ENCODE results near the gene GRIA3. TPM values are rescaled to one million over a fixed set of nuclear protein-coding genes. Genes with fewer than 3 reads are reported as not detected.

GRIA3 gene
- total RNA-seq, 3 donors from 2014 or later: 0.51 to 1.2 (median 0.72) TPM

- peak in 1 of 3 donors; percentile 46 for DNase-seq
- Histone ChIP-seq H3K4me3 (no peak overlapping the region), H3K9me3 (no peaks in the 10 kb centered on the region), H3K36me3 (ENCODE audit: low read depth) (no peaks in the 10 kb centered on the region), H3K4me1 (ENCODE audit: low read depth) (no peaks in the 10 kb centered on the region)
- ATAC-seq: no peak
- TF ChIP-seq, protein P1, sequence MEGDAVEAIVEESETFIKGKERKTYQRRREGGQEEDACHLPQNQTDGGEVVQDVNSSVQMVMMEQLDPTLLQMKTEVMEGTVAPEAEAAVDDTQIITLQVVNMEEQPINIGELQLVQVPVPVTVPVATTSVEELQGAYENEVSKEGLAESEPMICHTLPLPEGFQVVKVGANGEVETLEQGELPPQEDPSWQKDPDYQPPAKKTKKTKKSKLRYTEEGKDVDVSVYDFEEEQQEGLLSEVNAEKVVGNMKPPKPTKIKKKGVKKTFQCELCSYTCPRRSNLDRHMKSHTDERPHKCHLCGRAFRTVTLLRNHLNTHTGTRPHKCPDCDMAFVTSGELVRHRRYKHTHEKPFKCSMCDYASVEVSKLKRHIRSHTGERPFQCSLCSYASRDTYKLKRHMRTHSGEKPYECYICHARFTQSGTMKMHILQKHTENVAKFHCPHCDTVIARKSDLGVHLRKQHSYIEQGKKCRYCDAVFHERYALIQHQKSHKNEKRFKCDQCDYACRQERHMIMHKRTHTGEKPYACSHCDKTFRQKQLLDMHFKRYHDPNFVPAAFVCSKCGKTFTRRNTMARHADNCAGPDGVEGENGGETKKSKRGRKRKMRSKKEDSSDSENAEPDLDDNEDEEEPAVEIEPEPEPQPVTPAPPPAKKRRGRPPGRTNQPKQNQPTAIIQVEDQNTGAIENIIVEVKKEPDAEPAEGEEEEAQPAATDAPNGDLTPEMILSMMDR (IDR thresholded peaks at IDR 0.05): no peak
- intact Hi-C loops (cut with DNase I, micrococcal nuclease): no loop called here
Measured at GRCh38 chrX:123184866-123185276, 793 bp downstream of the GRIA3 start.

DNA sequence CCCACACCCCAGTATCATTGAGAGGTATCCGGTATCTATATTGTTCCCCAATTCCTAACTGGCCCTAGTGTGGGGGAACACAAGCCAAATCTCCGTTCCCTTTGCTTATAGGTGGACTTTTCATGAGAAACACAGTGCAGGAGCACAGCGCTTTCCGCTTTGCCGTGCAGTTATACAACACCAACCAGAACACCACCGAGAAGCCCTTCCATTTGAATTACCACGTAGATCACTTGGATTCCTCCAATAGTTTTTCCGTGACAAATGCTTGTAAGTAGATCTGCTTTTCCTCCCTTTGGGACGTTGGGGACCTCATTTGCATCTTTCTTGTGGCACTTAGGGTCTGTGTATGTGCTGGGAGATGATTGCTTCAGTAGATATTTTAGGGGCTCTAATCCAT, 1.6 kb downstream of the GRIA3 start:
- ATAC-seq (no peak), DNase-seq (no peak)

GRCh38 chrX:123186801-123187200, 2.7 kb downstream of the GRIA3 start:
- H3K9me3 ChIP-seq: no peaks in the 10 kb centered on the region
- intact Hi-C loops (cut with DNase I, micrococcal nuclease): no loop called here
- no peaks in the 10 kb centered on the region for H3K36me3 ChIP-seq (ENCODE audit: low read depth)
- ATAC-seq (no peak), DNase-seq (no peak)
- TF ChIP-seq, protein P1 (IDR thresholded peaks at IDR 0.05): no peak
- H3K4me1 ChIP-seq (ENCODE audit: low read depth): no peaks in the 10 kb centered on the region
- no peak overlapping the region for H3K4me3 ChIP-seq

More for the DNA sequence above, 1.6 kb downstream of the GRIA3 start:
- intact Hi-C loops (cut with DNase I, micrococcal nuclease): no loop called here
- H3K9me3 ChIP-seq: no peaks in the 10 kb centered on the region
- TF ChIP-seq, protein P1 (IDR thresholded peaks at IDR 0.05): no peak
- no peaks in the 10 kb centered on the region for H3K36me3 ChIP-seq (ENCODE audit: low read depth)
- no peaks in the 10 kb centered on the region for H3K4me1 ChIP-seq (ENCODE audit: low read depth)
- no peak overlapping the region for H3K4me3 ChIP-seq

GRCh38 chrX:123188081-123188480, 4.0 kb downstream of the GRIA3 start:
- H3K4me1 ChIP-seq (ENCODE audit: low read depth): no peaks in the 10 kb centered on the region
- no peaks in the 10 kb centered on the region for H3K9me3 ChIP-seq
- TF ChIP-seq, protein P1 (IDR thresholded peaks at IDR 0.05): no peak
- ATAC-seq: no peak
- H3K4me3 ChIP-seq: no peak overlapping the region
- H3K36me3 ChIP-seq (ENCODE audit: low read depth): no peaks in the 10 kb centered on the region
- intact Hi-C loops (cut with DNase I, micrococcal nuclease): no loop called here
- DNase-seq: no peak

DNA sequence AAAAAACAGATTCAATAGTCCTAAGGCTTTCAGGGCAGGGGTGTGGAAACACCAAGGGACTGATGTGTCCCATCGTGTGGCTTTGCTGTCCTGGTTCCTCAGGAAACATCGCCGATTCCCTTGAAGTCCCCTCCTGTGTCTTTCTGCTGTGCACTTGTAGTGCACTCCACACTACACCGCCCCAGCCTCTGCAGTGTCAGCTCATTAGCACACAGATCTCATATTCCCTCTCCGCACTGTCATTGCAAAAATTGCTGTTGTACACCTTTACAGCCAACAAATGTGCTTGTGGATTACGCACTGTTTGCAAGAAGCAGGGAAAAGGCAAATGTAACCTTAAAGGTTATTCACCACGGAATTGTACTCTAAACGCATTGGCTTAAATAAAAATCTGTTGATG, 5.3 kb downstream of the GRIA3 start:
- no peaks in the 10 kb centered on the region for H3K36me3 ChIP-seq (ENCODE audit: low read depth)
- DNase-seq (no peak), ATAC-seq (no peak)
- intact Hi-C loops (cut with DNase I, micrococcal nuclease): no loop called here
- H3K9me3 ChIP-seq: no peaks in the 10 kb centered on the region
- H3K4me1 ChIP-seq (ENCODE audit: low read depth): no peaks in the 10 kb centered on the region
- TF ChIP-seq, protein P1 (IDR thresholded peaks at IDR 0.05): no peak
- H3K4me3 ChIP-seq: no peak overlapping the region

DNA sequence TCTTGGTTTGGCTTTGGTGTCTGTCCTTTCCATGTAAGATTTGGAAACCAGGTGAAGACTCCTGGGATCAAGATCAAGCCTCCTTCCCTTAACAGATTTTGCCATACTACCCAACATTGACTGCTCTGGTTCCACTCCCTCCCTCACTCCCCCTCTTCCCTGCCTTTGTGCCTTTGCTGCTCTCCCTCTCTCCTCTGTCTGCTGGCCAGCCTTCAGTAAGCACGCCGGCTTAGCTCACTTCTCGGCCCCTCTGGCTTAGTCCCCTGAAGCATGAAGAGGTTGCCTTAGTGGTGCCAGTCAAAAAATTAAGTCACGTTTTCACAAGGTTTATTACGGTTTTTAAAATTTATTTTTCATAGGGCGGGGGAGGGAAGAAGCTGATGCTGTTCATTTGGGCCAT, 6.0 kb downstream of the GRIA3 start:
- no peak for DNase-seq
- no peak for ATAC-seq
- TF ChIP-seq, protein P1 (IDR thresholded peaks at IDR 0.05): no peak
- Histone ChIP-seq H3K9me3 (no peaks in the 10 kb centered on the region), H3K4me1 (ENCODE audit: low read depth) (no peaks in the 10 kb centered on the region), H3K36me3 (ENCODE audit: low read depth) (no peaks in the 10 kb centered on the region), H3K4me3 (no peak overlapping the region)
- intact Hi-C loops (cut with DNase I, micrococcal nuclease): no loop called here
